ENCODE measurements around the gene ABTB1.

Gene ABTB1

GRCh38 chr3:127660621-127661251 lies 12.0 kb upstream of the ABTB1 start:
- Mint-ChIP-seq H3K27me3 (ENCODE audit: low read depth, poor library complexity) (peaks cover under 1% of the 10 kb centered on the region), H3K4me1 (peaks cover 2% of the 10 kb centered on the region), H3K4me3 (no peak overlapping the region), H3K36me3 (ENCODE audit: low read depth) (peaks cover 27% of the 10 kb centered on the region), H3K9me3 (peaks cover 4% of the 10 kb centered on the region), H3K27ac (no peak overlapping the region)
- TF ChIP-seq CTCF (IDR thresholded peaks at IDR 0.05): no peak
- DNase-seq: no peak

- no peak overlapping the region for H3K4me3 Mint-ChIP-seq
- DNase-seq: no peak
- TF ChIP-seq CTCF (IDR thresholded peaks at IDR 0.05): no peak
- H3K27ac Mint-ChIP-seq: no peak overlapping the region
- no peaks in the 10 kb centered on the region for H3K4me1 Mint-ChIP-seq
- H3K36me3 Mint-ChIP-seq (ENCODE audit: low read depth): peaks cover 31% of the 10 kb centered on the region
- peaks cover 7% of the 10 kb centered on the region for H3K9me3 Mint-ChIP-seq
- peaks cover 3% of the 10 kb centered on the region for H3K27me3 Mint-ChIP-seq (ENCODE audit: low read depth, poor library complexity)
Observed at GRCh38 chr3:127661600-127661999, 11.2 kb upstream of the ABTB1 start.

- TF ChIP-seq CTCF (IDR thresholded peaks at IDR 0.05): no peak
- Mint-ChIP-seq H3K4me1 (no peaks in the 10 kb centered on the region), H3K36me3 (ENCODE audit: low read depth) (peaks cover 31% of the 10 kb centered on the region), H3K27ac (no peak overlapping the region), H3K9me3 (peaks cover 7% of the 10 kb centered on the region), H3K4me3 (no peak overlapping the region), H3K27me3 (ENCODE audit: low read depth, poor library complexity) (peaks cover 5% of the 10 kb centered on the region)
- no peak for DNase-seq
Observed at GRCh38 chr3:127662001-127662469, 10.7 kb upstream of the ABTB1 start.

- Mint-ChIP-seq H3K36me3 (ENCODE audit: low read depth) (peaks cover 31% of the 10 kb centered on the region), H3K27ac (no peak overlapping the region), H3K4me3 (no peak overlapping the region), H3K9me3 (peaks cover 7% of the 10 kb centered on the region), H3K27me3 (ENCODE audit: low read depth, poor library complexity) (peaks cover 7% of the 10 kb centered on the region), H3K4me1 (no peaks in the 10 kb centered on the region)
- no peak for TF ChIP-seq CTCF (IDR thresholded peaks at IDR 0.05)
- DNase-seq: no peak
Observed at GRCh38 chr3:127663151-127663550, 9.6 kb upstream of the ABTB1 start.

GRCh38 chr3:127665165-127665564 lies 7.6 kb upstream of the ABTB1 start:
- no peak overlapping the region for H3K27ac Mint-ChIP-seq
- DNase-seq: no peak
- TF ChIP-seq CTCF (IDR thresholded peaks at IDR 0.05): no peak
- H3K27me3 Mint-ChIP-seq (ENCODE audit: low read depth, poor library complexity): peaks cover 16% of the 10 kb centered on the region
- H3K4me3 Mint-ChIP-seq: no peak overlapping the region
- H3K9me3 Mint-ChIP-seq: peaks cover 7% of the 10 kb centered on the region
- no peaks in the 10 kb centered on the region for H3K4me1 Mint-ChIP-seq
- peaks cover 30% of the 10 kb centered on the region for H3K36me3 Mint-ChIP-seq (ENCODE audit: low read depth)

- DNase-seq: no peak
- Mint-ChIP-seq H3K9me3 (peaks cover 7% of the 10 kb centered on the region), H3K36me3 (ENCODE audit: low read depth) (peaks cover 27% of the 10 kb centered on the region)
Observed at GRCh38 chr3:127665586-127665985, 7.2 kb upstream of the ABTB1 start.

More at GRCh38 chr3:127665586-127665985, 7.2 kb upstream of the ABTB1 start:
- no peak overlapping the region for H3K4me3 Mint-ChIP-seq
- H3K27ac Mint-ChIP-seq: no peak overlapping the region
- no peak for TF ChIP-seq CTCF (IDR thresholded peaks at IDR 0.05)
- peaks cover 20% of the 10 kb centered on the region for H3K27me3 Mint-ChIP-seq (ENCODE audit: low read depth, poor library complexity)
- H3K4me1 Mint-ChIP-seq: no peaks in the 10 kb centered on the region
